ENCODE data around the gene TENM4. TPM values are rescaled to one million over a fixed set of nuclear protein-coding genes. Genes with fewer than 3 reads are reported as not detected.

The TENM4 gene
- polyA plus RNA-seq, 3 donors = 0.31 to 1.7 TPM; not detected in 1

GRCh38 chr11:79285756-79286155 lies 155.1 kb downstream of the TENM4 start:
- Histone ChIP-seq H2AFZ (ENCODE audit: insufficient read depth, low read depth, low read length, poor library complexity, severe bottlenecking) (no peak overlapping the region), H3K9me3 (replicated peaks in 1 of 2; ENCODE audit: control insufficient read depth in 1 of 2, insufficient read depth in 1 of 2, low read length in 2 of 2) (peaks cover 3 to 10% of the 10 kb centered on the region in 2 donors), H3K9ac (ENCODE audit: insufficient read depth, low read length, poor library complexity, severe bottlenecking) (no peak overlapping the region), H3K4me1 (ENCODE audit: control insufficient read depth in 1 of 2, insufficient read depth in 2 of 2, low read length in 2 of 2) (peaks cover 7 to 9% of the 10 kb centered on the region in 2 donors), H4K20me1 (ENCODE audit: insufficient read depth, low read length) (no peaks in the 10 kb centered on the region), H3K36me3 (replicated peaks in 1 of 2; ENCODE audit: control insufficient read depth in 1 of 2, insufficient read depth in 2 of 2, low read length in 2 of 2) (no peaks in the 10 kb centered on the region), H3K79me2 (ENCODE audit: insufficient read depth, low read length) (no peaks in the 10 kb centered on the region), H3K27me3 (ENCODE audit: control insufficient read depth in 2 of 2, insufficient read depth in 2 of 2, low read length in 2 of 2) (no peaks in the 10 kb centered on the region), H3K27ac (ENCODE audit: low read depth in 1 of 2, low read length in 2 of 2) (no peak overlapping the region), H3K4me2 (replicated peaks; ENCODE audit: extremely low read depth, low read length, poor library complexity, severe bottlenecking) (no peak overlapping the region), H3K4me3 (replicated peaks in 1 of 3; ENCODE audit: low read depth in 2 of 3, low read length in 3 of 3) (no peak overlapping the region)
- H3K4me3 Mint-ChIP-seq = no peak overlapping the region
- TF ChIP-seq CTCF (IDR thresholded peaks at IDR 0.05) = no peak
- no peak for DNase-seq
- no peak overlapping the region for H3K27ac Mint-ChIP-seq
- peaks cover 0 to 18% (median 5%) of the 10 kb centered on the region in 7 donors for H3K9me3 Mint-ChIP-seq
- 15% methylated on average over 2 of the region's 2 CpGs for WGBS (ENCODE audit: insufficient coverage)
- peaks cover 1 to 8% (median 2%) of the 10 kb centered on the region in 3 donors for H3K27me3 Mint-ChIP-seq (ENCODE audit: low read depth in 3 of 3)
- intact Hi-C loops (cut with micrococcal nuclease) = no loop called here
- H3K36me3 Mint-ChIP-seq = no peaks in the 10 kb centered on the region
- peaks cover 11% of the 10 kb centered on the region for H3K4me1 Mint-ChIP-seq

- no peaks in the 10 kb centered on the region for H3K79me2 ChIP-seq (ENCODE audit: insufficient read depth, low read length)
- H3K4me1 ChIP-seq (ENCODE audit: control insufficient read depth in 1 of 2, insufficient read depth in 2 of 2, low read length in 2 of 2) = no peaks in the 10 kb centered on the region
- H3K27ac ChIP-seq (ENCODE audit: low read depth in 1 of 2, low read length in 2 of 2) = no peak overlapping the region
- H4K20me1 ChIP-seq (ENCODE audit: insufficient read depth, low read length) = no peaks in the 10 kb centered on the region
- H3K4me3 Mint-ChIP-seq = no peak overlapping the region
- H3K4me3 ChIP-seq (replicated peaks in 1 of 3; ENCODE audit: low read depth in 2 of 3, low read length in 3 of 3) = no peak overlapping the region
- H3K4me2 ChIP-seq (replicated peaks; ENCODE audit: extremely low read depth, low read length, poor library complexity, severe bottlenecking) = no peak overlapping the region
- TF ChIP-seq CTCF (IDR thresholded peaks at IDR 0.05) = no peak
- H3K27me3 ChIP-seq (ENCODE audit: control insufficient read depth in 2 of 2, insufficient read depth in 2 of 2, low read length in 2 of 2) = no peaks in the 10 kb centered on the region
- no peaks in the 10 kb centered on the region for H3K4me1 Mint-ChIP-seq
- 38% methylated on average over 1 of the region's 2 CpGs for WGBS (ENCODE audit: insufficient coverage)
- no peak overlapping the region for H3K9ac ChIP-seq (ENCODE audit: insufficient read depth, low read length, poor library complexity, severe bottlenecking)
- H3K9me3 ChIP-seq (replicated peaks in 1 of 2; ENCODE audit: control insufficient read depth in 1 of 2, insufficient read depth in 1 of 2, low read length in 2 of 2) = no peaks in the 10 kb centered on the region
- intact Hi-C loops (cut with micrococcal nuclease) = no loop called here
- H3K36me3 ChIP-seq (replicated peaks in 1 of 2; ENCODE audit: control insufficient read depth in 1 of 2, insufficient read depth in 2 of 2, low read length in 2 of 2) = no peaks in the 10 kb centered on the region
- no peak overlapping the region for H3K27ac Mint-ChIP-seq
- H2AFZ ChIP-seq (ENCODE audit: insufficient read depth, low read depth, low read length, poor library complexity, severe bottlenecking) = no peak overlapping the region
- peaks cover 0 to 11% (median 2%) of the 10 kb centered on the region in 7 donors for H3K9me3 Mint-ChIP-seq
- no peak for DNase-seq
- peaks cover 3 to 4% (median 4%) of the 10 kb centered on the region in 3 donors for H3K27me3 Mint-ChIP-seq (ENCODE audit: low read depth in 3 of 3)
- no peaks in the 10 kb centered on the region for H3K36me3 Mint-ChIP-seq
Observed at GRCh38 chr11:79276736-79277325, 164.0 kb downstream of the TENM4 start.

All from CD14-positive monocyte (primary cell).